Measurements from ENCODE around the gene SLC25A33.
"Not testable (repeated sequence)": the region's sequence is repeated elsewhere in the genome, so short reads cannot be mapped to it uniquely, and the experiment has no call there.

SLC25A33 gene

DNA sequence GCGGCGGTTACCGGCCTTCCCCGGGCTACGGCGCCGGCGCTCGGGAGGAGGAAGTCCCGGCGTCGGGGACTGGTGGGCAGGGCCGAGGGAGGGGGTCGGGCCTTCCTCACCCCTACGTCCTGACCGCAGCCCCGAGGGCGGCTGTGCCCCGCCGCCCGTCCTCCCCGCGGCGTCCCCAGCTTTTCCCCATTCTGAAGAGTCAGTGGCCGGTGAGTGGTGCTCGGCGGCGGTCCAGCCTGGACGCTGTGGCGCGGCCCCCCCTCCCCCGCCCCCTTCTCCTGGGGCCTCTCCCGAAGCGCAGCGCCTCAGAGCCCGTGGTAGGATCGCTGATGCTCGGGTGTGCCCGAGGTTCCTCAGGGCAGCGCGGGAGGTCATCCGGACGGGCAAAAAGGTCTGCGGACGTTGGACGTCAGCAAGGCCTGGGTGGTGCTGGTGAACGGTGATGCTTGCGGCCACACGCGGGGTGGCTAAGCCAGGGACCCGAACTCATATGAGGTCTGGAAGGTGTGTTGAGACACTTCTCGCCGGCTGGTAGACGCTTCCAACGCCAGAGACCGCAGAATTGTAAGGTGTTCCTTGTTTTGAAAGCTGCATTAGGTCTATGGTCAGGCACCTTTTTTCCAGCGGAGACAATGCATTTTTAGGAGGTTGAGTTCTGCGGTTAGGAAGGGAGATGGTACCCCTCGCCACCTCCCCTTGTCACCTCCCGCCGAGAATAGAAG lies 725 bp downstream of the SLC25A33 start:
- DNase-seq: peak; percentile 60

DNA sequence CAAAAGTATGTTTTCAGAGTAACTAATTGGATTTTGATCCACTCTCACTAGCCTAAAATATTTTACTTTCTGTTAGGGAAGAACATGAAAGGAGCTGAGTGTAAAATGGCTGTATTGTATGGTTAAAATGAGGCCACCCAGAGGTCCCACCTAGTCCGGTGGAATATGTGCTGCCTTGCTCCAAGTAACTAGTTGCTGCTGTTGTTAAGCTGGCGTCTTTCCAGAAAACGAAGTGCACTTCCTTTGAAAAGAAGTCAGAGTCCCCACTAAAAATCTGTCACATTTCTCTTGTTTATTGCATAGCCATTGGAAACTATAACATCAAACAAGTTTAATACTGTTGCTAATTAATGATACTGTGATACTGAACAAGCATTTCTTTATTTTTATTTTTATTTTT lies 3.2 kb downstream of the SLC25A33 start:
- no peak for DNase-seq

DNA sequence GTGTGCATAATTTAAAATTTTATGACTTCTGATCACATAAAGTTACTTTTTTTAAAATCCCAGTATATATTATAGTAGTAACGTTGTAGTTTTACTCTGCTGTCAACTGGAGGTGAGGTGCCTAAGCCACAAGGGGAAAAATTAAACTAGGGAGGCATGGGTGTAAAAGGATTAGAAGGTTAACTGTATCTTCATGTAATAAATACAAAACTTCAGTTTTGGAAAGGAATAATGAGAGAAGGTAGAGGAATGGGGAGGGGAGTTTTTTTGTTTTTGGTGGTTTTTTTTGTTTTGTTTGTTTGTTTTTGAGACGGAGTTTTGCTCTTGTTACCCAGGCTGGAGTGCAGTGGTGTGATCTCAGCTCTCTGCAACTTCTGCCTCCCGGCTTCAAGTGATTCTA lies 5.7 kb downstream of the SLC25A33 start:
- DNase-seq: no peak

DNA sequence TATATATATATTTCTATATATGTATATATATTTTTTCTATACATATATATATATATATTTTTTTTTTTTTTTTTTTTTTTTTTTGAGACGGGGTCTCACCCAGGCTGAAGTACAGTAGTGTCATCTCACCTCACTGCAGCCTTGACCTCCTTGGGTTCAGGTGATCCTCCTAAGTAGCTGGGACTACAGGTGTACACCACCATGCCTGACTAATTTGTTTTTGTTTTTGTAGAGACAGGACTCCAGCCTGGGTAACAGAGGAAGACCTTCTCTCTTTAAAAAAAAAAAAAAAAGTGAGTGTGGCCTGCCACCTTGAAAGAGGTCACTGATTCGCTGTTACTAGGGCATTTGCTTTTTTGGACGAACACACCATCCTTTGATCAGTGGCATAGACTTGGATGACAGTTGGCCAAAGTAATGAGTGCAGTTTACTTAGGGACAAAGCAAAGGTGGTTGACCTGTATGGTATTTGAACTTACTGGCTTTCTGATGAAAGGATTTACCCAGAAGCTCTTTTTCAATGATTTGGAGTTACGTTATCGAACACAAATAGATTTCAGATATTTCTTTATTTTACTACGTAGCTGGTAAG lies 10.8 kb downstream of the SLC25A33 start:
- no peak for DNase-seq

DNA sequence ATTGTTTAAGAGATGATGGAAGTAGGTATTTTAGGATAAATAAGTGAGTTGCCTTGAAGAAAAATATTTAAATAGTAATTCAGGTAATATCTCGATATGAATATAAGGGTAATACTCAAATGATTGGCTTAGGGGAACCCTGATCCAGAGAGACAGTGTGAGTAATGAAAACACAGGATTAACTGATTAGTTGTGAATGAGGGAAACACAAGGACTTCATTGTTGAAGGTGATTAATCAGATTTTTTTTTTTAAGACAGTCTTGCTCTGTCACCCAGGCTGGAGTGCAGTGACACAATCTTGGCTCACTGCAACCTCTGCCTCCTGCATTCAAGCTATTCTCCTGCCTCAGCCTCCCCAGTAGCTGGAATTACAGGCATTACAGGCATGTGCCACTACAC lies 12.7 kb downstream of the SLC25A33 start:
- no peak for DNase-seq

DNA sequence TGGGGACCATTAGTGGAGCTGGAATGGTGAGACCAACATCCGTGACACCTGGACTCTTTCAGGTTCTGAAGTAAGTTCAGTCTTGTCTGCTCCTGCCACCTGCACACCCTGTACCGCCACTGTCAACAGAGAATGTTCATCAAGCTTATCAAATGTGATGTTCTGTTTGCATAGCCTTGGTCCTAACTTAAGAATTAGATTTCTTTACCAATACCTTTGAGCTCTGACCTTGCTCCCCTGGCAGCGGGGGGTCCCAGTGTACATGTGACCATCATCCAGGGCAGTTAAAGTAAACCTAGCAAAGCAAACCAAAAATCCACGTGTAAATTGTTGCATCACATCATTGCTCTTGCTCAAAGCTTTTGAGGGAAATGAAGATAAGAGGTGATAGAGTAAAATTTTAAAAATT lies 14.5 kb downstream of the SLC25A33 start:
- DNase-seq: no peak

DNA sequence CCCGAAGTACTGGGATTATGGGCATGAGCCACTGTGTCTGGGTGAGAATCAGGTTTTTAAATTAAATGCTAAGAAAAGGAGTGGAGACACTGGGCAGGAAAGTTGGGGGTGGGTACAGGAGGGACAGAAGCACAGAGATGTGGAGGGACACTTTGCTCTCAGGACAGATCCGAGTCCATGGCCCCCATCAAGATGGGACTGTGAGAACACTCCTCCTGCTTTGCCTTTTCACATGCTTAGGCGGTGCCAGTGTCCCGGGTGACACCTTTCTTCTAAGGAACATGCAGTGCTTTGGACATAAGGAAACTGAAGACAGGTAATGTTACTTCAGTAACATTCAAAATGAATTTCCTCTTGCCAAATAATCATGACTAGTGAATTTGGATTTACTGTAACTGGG lies 16.7 kb downstream of the SLC25A33 start:
- no peak for DNase-seq

DNA sequence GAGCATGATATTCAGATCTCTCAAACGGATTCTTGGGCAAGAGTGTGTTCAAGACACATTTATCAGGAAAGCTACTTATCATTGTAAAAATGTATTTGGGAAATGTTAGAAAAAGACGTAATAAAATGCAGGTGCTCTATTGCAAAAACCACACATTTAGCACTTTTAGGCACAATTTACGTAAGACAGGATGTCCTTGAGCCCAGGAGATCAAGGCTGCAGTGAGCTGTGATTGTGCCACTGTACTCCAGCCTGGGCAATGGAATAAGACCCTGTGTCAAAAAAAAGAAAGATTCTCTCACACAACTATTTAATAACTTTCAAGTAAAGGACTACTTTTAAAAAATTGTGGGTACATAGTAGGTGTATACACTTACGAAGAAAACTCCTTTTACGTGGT lies 18.4 kb downstream of the SLC25A33 start:
- no peak for DNase-seq

DNA sequence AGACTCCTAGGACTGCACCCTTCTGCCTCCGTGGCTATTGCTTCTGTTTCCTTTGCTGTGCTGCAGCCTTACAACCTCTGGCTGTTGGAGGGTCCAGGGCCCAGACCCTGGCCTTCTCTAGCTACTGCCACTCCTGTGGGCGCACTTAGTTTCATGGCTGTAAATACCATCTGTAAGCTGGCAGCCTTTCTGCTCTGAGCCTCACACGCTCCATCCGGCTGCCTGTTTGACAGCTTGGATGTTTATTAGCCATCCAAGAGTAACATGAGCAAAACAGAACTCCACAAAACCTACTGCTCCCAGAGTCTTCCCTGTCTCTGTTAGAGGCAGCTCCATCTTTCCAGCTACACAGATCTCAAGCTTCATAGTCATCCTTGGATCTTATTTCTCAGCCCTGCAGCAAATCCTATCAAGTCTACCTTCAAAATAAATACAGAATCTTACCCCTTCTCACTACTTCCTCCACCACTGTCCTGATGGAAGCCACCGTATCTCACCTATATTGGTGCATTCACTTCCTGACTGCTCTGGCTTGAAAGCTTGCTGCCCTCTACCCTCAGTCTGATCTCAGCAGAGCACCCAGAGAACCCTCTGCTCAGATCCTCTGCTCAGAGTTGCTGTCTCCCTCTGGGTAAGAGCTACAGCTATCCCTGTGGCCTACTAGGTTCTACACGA lies 19.1 kb downstream of the SLC25A33 start:
- DNase-seq: peak; percentile 32

DNA sequence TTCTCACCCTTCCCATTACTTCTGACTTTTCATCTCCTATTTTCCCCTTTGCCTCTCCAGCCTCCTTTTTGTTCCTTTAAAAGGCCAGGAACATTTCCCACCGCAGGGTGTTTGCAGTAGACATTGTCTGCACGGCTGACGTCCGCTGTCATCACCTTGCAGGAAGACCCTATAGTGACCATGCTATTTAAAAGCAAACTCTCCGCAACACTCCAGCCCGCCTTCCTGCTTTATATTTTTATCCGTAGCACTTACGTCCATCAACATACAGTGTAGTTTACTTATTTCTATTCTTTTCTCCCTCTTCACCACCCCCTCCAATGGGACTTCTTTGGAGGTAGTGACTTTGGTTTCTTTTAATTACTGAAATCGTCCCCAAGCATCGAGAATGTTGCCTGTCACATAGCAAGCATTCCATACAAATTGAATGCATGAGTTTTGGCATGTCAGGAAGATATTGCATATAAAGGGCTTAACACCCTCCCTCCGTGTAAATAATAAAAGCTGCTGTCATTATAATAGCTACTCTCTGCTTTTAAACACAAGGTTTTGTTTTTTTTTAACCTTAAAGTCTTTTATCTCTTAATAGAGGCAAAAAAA lies 19.8 kb downstream of the SLC25A33 start:
- DNase-seq: no peak

DNA sequence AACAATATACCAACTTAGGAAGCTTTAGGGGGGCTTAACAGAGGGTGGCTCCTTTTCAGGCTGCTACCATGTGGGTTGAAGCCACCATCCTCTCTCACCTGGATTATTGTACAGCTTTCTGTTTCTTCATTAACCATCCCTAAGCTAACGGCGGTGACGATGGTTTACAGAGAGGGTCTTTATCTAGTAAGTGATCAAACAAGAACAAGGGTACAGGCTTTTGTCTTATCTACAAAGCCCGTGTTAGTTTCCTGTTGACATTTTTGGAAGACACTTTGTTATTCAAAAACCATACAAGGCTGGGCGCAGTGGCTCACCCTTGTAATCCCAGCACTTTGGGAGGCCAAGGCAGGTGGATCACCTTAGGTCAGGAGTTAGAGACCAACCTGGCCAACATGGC lies 20.4 kb downstream of the SLC25A33 start:
- peak; percentile 5 for DNase-seq

DNA sequence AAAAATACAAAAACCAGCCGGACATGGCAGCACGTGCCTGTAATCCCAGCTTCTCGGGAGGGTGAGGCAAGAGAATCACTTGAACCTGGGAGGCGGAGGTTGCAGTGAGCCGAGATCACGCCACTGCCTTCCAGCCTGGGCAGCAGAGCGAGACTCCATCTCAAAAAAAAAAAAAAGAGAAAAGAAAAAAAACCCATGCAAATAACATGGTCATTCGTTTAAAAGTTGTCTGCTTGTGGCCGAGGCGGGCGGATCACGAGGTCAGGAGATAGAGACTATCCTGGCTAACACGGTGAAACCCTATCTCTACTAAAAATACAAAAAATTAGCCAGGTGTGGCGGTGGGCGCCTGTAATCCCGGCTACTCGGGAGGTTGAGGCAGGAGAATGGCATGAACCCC lies 20.8 kb downstream of the SLC25A33 start:
- not testable (repeated sequence) for DNase-seq

DNA sequence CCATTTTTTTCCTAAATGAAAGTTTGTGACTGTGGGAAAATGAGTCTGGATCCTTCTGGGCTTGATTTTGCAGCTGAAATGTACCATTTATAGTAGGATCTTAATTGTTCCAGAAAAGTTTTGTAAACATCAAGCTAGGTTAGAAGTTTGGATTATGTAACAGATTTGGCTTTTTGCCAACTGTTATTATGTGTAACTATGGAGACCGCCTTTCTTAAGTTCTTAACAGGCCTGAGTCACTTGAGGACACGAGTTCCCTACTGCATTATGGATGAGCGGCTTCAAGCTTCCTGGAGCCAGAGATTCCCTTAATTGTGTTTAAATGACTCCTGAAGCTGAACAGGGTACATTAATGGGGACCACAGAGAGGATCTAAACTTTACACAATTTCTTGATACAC lies 22.2 kb downstream of the SLC25A33 start:
- no peak for DNase-seq

DNA sequence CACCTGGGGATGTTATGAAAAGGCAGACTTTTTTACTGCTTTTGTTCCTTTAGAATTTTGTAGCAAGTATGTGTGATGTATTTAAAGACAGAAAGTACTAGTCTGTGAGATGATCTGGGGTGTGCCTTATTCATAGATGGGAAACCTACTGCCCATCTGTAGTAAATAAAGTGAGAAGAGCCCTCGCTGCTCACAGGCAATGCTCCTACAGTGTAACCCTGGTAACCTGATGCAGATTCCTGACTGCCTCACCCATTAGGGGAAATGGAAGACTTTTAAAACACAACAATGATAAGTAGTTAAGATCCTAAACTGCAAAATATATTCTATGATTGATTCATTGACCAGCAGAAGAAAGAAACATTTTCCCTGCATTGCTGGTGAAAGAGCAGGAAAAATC lies 30.0 kb downstream of the SLC25A33 start:
- no peak for DNase-seq

DNA sequence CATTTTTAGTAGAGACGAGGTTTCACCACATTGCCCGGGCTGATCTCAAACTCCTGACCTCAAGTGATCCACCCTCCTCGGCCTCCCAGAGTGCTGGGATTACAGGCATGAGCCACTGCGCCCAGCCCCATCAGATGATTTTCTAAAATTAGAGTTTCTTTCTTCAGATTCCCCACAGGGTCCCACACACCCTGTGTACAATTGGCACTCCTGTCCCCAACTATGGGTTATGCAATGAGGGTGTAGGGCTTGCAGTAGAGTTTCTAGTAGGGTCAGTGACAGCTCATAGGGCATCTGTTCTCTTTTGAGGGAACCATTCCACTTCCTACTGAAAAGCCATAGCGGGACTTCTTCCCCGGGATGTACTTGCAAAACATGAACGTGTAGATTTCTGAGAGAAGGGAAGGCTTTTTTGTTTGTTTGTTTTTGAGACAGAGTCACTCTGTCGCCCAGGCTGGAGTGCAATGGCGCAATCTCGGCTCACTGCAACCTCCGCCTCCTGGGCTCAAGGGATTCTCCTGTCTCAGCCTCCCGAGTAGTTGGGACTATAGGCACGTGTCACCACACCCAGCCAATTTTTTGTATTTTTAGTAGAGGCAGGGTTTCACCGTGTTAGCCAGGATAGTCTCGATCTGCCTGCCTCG lies 31.7 kb downstream of the SLC25A33 start:
- DNase-seq: not testable (repeated sequence)

DNA sequence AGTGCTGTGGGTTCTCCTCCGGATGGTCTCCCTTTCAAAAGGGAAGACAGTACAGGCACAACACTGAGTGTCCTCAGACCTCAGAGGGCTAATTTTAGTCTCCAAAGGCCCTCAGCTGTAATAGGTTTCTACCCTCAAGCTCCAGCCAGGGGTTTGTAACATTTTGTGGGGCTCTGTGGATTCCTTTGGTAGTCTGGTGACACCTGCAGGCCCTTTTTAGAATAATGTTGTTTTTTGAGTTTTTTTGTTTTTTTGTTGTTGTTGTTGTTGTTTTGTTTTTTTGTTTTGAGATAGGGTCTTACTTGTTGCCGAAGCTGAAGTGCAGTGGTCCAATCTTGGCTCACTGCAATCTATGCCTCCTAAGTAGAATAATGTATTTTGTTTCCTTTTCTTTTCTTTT lies 34.5 kb downstream of the SLC25A33 start:
- DNase-seq: no peak

DNA sequence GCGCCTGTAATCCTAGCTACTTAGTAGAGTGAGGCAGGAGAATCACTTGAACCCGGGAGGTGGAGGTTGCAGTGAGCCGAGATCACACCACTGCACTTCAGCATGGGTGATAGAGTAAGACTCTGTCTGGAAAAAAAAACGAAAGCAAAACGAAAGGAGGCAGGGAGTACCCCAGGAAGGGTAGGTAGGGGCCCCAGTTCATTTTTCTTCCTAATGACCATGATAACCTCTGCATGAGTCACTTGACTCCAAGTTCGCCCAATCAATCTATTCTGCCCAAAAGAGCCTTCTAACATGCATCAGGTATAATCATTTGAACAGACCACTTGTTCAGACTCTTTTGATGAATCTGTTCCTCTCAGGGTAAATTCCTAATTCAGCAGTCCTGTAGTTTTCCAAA lies 36.2 kb downstream of the SLC25A33 start:
- DNase-seq: no peak

DNA sequence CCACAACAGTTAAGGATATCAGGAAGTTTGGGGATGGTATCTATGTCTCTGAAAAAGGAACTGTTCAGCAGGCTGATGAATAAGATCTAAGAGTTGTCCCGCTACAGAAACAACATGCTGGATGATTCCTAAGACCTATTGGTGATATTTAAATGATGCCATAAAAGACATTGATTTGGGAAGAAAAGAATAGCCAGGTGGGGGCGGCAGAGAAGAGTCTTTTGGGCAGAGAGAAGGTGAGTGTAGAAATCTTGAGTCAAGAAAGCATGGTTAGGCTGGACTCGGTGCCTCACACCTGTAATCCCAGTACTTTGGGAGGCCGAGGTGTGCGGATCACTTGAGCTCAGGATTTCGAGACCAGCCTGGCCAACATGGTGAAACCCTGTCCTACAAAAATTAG lies 37.6 kb downstream of the SLC25A33 start:
- DNase-seq: no peak

DNA sequence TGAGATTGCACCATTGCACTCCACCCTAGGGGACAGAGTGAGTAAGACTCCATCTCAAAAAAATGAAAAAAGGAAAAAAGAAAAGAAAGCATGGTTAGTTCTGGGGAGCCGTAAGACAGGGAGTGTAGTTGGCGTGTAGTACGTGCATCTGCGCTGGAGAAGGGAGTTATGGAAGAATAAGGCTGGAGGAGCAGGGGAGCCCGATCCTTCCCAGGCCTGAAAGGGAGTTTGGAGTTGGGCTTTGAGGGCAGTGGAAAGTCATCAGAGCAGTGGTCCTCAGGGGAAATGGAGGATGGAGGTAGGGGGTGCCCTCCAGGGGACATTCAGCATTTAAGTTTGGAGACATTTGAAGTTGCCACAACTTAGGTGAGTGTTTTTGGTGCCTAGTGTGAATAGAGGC lies 38.2 kb downstream of the SLC25A33 start:
- DNase-seq: no peak

DNA sequence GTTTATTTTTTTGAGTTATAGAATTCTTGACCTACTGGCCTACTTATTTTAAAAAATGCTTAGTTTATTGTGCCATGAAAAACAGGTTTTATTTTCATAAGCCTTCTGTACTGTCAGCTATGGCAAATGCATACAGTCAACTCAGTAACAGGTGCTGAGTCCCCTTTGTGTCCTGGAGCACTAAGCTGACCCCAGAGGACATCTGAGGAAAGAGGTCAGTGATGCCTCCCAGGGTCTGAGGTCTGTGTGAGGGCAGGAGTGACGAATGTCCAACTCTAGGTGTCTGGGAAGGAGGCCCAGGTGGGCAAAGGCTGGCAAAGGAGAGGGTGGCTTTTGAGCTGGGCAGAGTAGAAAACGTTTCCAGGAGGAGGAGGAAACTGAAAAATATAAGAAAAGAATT lies 41.7 kb downstream of the SLC25A33 start:
- DNase-seq: no peak

DNA sequence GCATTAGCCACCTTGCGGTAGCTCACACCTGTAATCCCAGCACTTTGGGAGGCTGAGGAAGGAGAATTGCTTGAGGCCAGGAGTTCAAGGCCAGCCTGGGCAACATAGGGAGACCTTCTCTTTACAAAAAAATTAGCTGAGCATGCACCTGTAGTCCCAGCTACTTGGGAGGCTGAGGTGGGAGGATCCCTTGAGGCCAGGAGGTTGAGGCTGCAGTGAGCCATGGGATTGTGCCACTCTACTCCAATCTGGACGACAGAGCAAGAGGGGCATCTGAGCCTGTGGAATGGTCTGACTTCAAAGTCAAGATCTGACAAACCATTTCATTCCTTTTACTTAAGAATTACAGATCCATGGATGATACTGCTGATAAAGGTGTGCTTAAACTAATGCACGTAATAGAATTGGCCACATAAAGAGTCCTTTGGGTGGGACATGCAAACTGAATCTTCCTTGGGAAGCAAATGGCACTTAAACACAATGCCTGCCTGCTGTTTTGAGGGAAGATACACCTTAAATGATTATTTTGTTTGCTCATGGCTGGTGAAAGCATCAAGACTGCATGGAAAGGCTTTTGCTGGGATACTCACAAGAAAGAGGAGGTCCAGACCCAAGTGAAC lies 47.0 kb downstream of the SLC25A33 start:
- DNase-seq: no peak

DNA sequence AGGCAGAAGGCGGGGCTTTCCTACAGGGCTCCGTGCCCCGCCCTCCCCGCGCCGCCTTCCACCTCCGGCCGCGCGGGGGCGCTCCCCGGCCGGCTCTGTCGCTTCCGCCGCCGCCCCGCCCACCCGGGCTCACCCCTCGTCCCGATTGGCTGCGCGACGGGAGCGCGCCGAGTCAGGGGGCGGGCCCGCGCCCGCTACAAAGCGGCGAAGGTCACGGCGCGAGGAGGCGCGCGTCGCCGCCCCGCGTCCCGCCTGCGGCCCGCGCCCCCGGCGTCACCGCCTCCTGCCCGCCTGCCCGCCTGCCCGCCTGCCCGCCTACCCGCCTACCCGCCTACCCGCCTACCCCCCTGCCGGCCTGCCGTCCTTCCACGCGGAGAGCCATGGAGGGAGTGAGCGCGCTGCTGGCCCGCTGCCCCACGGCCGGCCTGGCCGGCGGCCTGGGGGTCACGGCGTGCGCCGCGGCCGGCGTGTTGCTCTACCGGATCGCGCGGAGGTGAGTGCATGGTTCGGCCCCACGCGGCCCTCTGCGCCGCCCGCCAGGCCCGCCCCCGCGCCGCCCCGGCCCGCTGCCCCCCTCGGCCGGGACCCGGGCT lies 49.4 kb downstream of the SLC25A33 start, which contains the start of gene TMEM201:
TSS of gene TMEM201 (plus strand) at position 361 of the 593 bp plus-strand sequence. CDS start at position 381, 20 bp downstream.
- peak; percentile 97 for DNase-seq

Measured in CD4-positive, alpha-beta T cell treated with Interleukin-17A for 4 hours (primary cell).